Subcutaneous adipose tissue (tissue), 4 donors: Measurements from ENCODE around the gene LPAR6. TPM values are rescaled to one million over a fixed set of nuclear protein-coding genes. Genes with fewer than 3 reads are reported as not detected.

Experiments used
- CTCF ChIP-seq: fragments of 450-650 bp; IDR thresholded peaks from one replicate; pipeline ENCODE4 v1.5.1; 2016; ENCODE audit warnings: low read depth, mild to moderate bottlenecking, control low read depth, antibody characterized with exemption, moderate library complexity
- small RNA-seq: library from RNA; depleted of rRNA; stranded (forward); fragments of <200 nt; gene quantifications from one replicate; pipeline ENCODE3, GENCODE V24; 2016
- total RNA-seq, 4 donors: library from RNA; depleted of rRNA; stranded (reverse); fragments of >200 nt; gene quantifications; one replicate each; pipeline ENCODE4 v1.1.0, GENCODE V29; 2016

LPAR6 gene
- total RNA-seq, 4 donors from 2014 or later = 25.5 to 52.9 (median 48.4) TPM

- TF ChIP-seq CTCF = no peak
Observed at GRCh38 chr13:48391257-48391656, 21.7 kb downstream of the LPAR6 start.

DNA sequence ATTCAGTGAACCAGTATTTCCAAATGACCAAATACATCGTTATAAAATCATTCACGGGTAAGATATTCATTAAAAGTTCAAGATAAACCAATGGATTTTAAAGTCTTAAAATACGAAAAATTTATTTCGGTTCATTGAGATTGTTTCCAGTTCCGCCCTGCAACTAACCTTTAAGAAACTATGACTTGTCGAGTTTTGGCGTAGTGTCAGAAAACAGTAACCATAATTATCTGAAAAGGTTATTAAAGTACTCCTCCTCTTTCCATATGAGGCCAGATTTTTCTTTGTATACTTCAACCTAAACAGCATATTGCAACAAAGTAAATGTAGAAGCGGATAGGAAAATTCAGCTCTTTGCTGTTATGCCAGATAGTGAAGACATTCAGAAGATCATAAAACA is 26.1 kb downstream of the LPAR6 start:
- TF ChIP-seq CTCF = no peak

GRCh38 chr13:48383384-48383783 is 29.5 kb downstream of the LPAR6 start:
- no peak for TF ChIP-seq CTCF

DNA sequence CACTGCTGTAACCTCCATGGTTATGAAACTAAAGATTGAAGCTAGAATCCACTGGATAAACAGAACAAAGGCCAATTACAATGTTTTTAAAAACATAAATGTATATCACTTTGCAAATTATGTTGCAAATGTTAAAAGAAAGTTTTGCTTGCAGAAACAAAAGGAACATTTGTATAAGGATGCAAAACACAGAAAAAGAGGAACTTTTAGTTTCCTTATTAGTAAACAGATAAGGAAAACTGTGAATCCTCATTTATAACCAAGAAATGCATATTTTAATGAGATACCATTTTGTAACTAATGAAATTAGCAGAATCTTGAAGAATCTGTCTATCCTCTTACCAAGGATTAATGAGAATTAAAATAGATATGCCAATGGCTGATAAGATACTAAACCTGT is 32.3 kb downstream of the LPAR6 start:
- no peak for TF ChIP-seq CTCF

GRCh38 chr13:48377857-48378256 is 35.1 kb downstream of the LPAR6 start:
- TF ChIP-seq CTCF = no peak

DNA sequence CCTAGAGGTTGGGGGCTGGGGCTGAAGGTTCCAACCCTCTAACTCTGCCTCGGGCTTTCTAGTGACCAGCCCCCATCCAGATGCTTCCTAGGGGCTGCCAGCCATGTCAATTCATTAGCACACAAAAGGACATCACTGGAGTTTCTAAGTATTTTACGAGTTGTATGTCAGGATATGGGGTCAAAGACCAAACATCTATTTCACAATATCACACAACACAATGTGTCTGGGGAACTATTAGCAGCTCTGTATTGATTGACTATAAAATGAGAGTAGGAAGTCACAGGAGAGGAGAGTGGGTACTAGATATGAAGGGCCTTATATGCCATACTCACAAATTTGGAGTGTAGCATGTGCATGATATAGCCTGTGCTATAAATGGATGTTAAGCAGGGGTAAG is 42.1 kb downstream of the LPAR6 start:
- no peak for TF ChIP-seq CTCF

GRCh38 chr13:48369988-48370387 is 42.9 kb downstream of the LPAR6 start:
- TF ChIP-seq CTCF = no peak

Small RNA genes lying within 50 kb of the gene (small RNA-seq; reads per million reads assigned to genes)
- not detected for gene RF00017

Other genes with a start within 250 kb of the LPAR6 start
- 1,000 to 10,000 TPM in 2 of 4 donors, 100 to 1,000 TPM in 2; 665 to 1,817 (median 866) TPM for gene ITM2B, start 179.9 kb downstream of the LPAR6 start, total RNA-seq
- gene RB1, start 109.4 kb downstream of the LPAR6 start, total RNA-seq = 10 to 100 TPM; 35.0 to 85.6 (median 45.6) TPM
- gene RCBTB2, start 120.0 kb upstream of the LPAR6 start, total RNA-seq = 10 to 100 TPM; 10.9 to 21.1 (median 16.4) TPM
- gene CYSLTR2, start 240.8 kb upstream of the LPAR6 start, total RNA-seq = 1 to 10 TPM in 1 of 4 donors, under 1 TPM in 3; 0.19 to 2.4 (median 0.49) TPM